B cell (primary cell): ENCODE data around the gene FSTL5. TPM values are rescaled to one million over a fixed set of nuclear protein-coding genes. Genes with fewer than 3 reads are reported as not detected.

Experiments used
- ATAC-seq: fragments of 200-7000 bp; cut with Tn5 transposase; one replicate; pipeline ENCODE4 v1.10.0; 2021; ENCODE audit warnings: low read depth, mild to moderate bottlenecking, moderate number of reproducible peaks, moderate library complexity
- CTCF ChIA-PET: fragments of 350-600 bp; sonication (Branson Sonifier 250); formaldehyde crosslinking; loops from one replicate; lab custom pipeline; 2021; ENCODE audit warnings: antibody characterized with exemption, inconsistent platforms; lab: Charles Lee
- POLR2A ChIA-PET: fragments of 350-600 bp; sonication (Branson Sonifier 250); formaldehyde crosslinking; loops from one replicate; lab custom pipeline; 2021; ENCODE audit warnings: antibody characterized with exemption; lab: Charles Lee
- DNase-seq: peaks from one replicate; pipeline ENCODE4 v3.0.0; 2013
- H2AFZ ChIP-seq: 2 replicates; pipeline ENCODE4 v1.6.1; 2012; ENCODE audit warnings: mild to moderate bottlenecking, low read depth, low read length; ENCODE audit not compliant: insufficient read depth, poor library complexity, severe bottlenecking
- H3K27ac ChIP-seq, 2 donors: 1 replicate in 1 of 2; 2 replicates in 1 of 2; pipeline ENCODE4 v1.5.1; 2012 to 2013; ENCODE audit warnings: low read length in 2 of 2, mild to moderate bottlenecking in 2 of 2, moderate library complexity in 1 of 2
- H3K27me3 ChIP-seq, 4 experiments: fragments of 200-600 bp in 1 of 4; sonication (generic) in 1 of 4; replicated peaks in 1 of 4; 1 replicate in 2 of 4; 2 replicates in 2 of 4; pipeline versions ENCODE4 v1.6.1 to v1.7.0; 2013 to 2016; ENCODE audit warnings: low read length in 3 of 4, mild to moderate bottlenecking in 2 of 4, mixed read lengths in 1 of 4, moderate library complexity in 1 of 4; ENCODE audit not compliant: insufficient read depth in 4 of 4, control insufficient read depth in 3 of 4; ENCODE audit errors: control extremely low read depth in 1 of 4
- H3K36me3 ChIP-seq, 2 experiments: replicated peaks in 1 of 2; 1 replicate in 1 of 2; 2 replicates in 1 of 2; pipeline versions ENCODE4 v1.6.1 to v1.7.1; 2013; ENCODE audit warnings: low read length in 1 of 2; ENCODE audit not compliant: insufficient read depth in 2 of 2, control insufficient read depth in 1 of 2; ENCODE audit errors: control extremely low read depth in 1 of 2, extremely low read depth in 1 of 2
- H3K4me1 ChIP-seq, 2 donors: fragments of 200-600 bp in 1 of 2; sonication (generic) in 1 of 2; 1 replicate in 1 of 2; 2 replicates in 1 of 2; pipeline versions ENCODE4 v1.5.1 to v1.6.1; 2013 to 2017; ENCODE audit warnings: low read length in 2 of 2; ENCODE audit not compliant: control insufficient read depth in 2 of 2, insufficient read depth in 2 of 2
- H3K4me2 ChIP-seq: replicated peaks from 2 replicates; pipeline ENCODE3; 2012; ENCODE audit warnings: mild to moderate bottlenecking, low read depth, low read length; ENCODE audit not compliant: poor library complexity, severe bottlenecking
- H3K4me3 ChIP-seq, 5 experiments: fragments of 200-600 bp in 1 of 5; sonication (generic) in 1 of 5; 1 replicate in 3 of 5; 2 replicates in 2 of 5; pipeline versions ENCODE4 v1.5.1 to v1.7.0; 2011 to 2016; ENCODE audit warnings: low read length in 4 of 5, mild to moderate bottlenecking in 4 of 5, low read depth in 2 of 5, control low read depth in 1 of 5, moderate library complexity in 1 of 5; ENCODE audit not compliant: insufficient read depth in 1 of 5; ENCODE audit errors: control extremely low read depth in 1 of 5, extremely low read depth in 1 of 5
- H3K79me2 ChIP-seq: fragments of 200-600 bp; sonication (generic); one replicate; pipeline ENCODE4 v1.6.0; 2016; ENCODE audit warnings: low read length; ENCODE audit not compliant: control insufficient read depth, insufficient read depth
- H3K9ac ChIP-seq: fragments of 200-600 bp; sonication (generic); 2 replicates; pipeline ENCODE4 v1.6.1; 2017; ENCODE audit warnings: mild to moderate bottlenecking, low read length, moderate library complexity
- H3K9me3 ChIP-seq, 3 donors: one replicate each; pipeline versions ENCODE4 v1.6.1 to v1.7.1; 2013; ENCODE audit warnings: low read length in 2 of 3; ENCODE audit not compliant: control insufficient read depth in 2 of 3, insufficient read depth in 1 of 3; ENCODE audit errors: control extremely low read depth in 1 of 3
- H4K20me1 ChIP-seq: 2 replicates; pipeline ENCODE4 v1.6.0; 2012; ENCODE audit warnings: mild to moderate bottlenecking, low read length; ENCODE audit not compliant: insufficient read depth, control insufficient read depth, poor library complexity, severe bottlenecking
- H3K27ac Mint-ChIP-seq: one replicate; pipeline ENCODE4 v1.8.0; 2021; ENCODE audit warnings: mixed read lengths
- H3K27me3 Mint-ChIP-seq: one replicate; pipeline ENCODE4 v1.8.0; 2021; ENCODE audit warnings: mixed read lengths
- H3K4me1 Mint-ChIP-seq: one replicate; pipeline ENCODE4 v1.8.0; 2021; ENCODE audit warnings: mixed read lengths
- H3K4me3 Mint-ChIP-seq: one replicate; pipeline ENCODE4 v1.8.0; 2021; ENCODE audit warnings: mixed read lengths
- H3K9me3 Mint-ChIP-seq: one replicate; pipeline ENCODE4 v1.8.0; 2022; ENCODE audit warnings: mixed read lengths; ENCODE audit not compliant: insufficient read depth
- EZH2 ChIP-seq: IDR thresholded peaks from 2 replicates; pipeline ENCODE4 v1.6.1; 2012; ENCODE audit warnings: borderline replicate concordance, low read depth, mild to moderate bottlenecking, moderate library complexity, low read length; ENCODE audit not compliant: insufficient read depth, poor library complexity, severe bottlenecking
- WGBS: methylation state at CpG from one replicate; pipeline ENCODE4 v1.1.5; 2013; ENCODE audit warnings: missing lambda C conversion rate; ENCODE audit not compliant: insufficient coverage; 5-methylcytosine and 5-hydroxymethylcytosine counted together
- intact Hi-C: fragments of 100-400 bp; cut with micrococcal nuclease; formaldehyde crosslinking; loops from one replicate; pipeline ENCODE4 v1.10.0; 2022
- polyA plus RNA-seq: library from polyadenylated mRNA; depleted of rRNA; stranded (reverse); fragments of >200 nt; gene quantifications from 2 replicates; pipeline ENCODE4 v1.2.3, GENCODE V29; 2012
- total RNA-seq, 2 donors: library from RNA; stranded (reverse); fragments of 120-200 nt in 1 of 2; gene quantifications; 1 replicate in 1 of 2; 2 replicates in 1 of 2; pipeline versions ENCODE4 v1.2.3 to v1.2.4, GENCODE V29; 2013 to 2022
- TF ChIP-seq, protein P1 (sequence below): fragments of 200-600 bp; IDR thresholded peaks from one replicate; pipeline ENCODE4 v1.8.0; 2022; ENCODE audit warnings: antibody characterized with exemption, mild to moderate bottlenecking

The FSTL5 gene
- total and polyA plus RNA-seq, 2 donors (not counting 1 experiment from before 2014, with no cell fraction given), result not detected

DNA sequence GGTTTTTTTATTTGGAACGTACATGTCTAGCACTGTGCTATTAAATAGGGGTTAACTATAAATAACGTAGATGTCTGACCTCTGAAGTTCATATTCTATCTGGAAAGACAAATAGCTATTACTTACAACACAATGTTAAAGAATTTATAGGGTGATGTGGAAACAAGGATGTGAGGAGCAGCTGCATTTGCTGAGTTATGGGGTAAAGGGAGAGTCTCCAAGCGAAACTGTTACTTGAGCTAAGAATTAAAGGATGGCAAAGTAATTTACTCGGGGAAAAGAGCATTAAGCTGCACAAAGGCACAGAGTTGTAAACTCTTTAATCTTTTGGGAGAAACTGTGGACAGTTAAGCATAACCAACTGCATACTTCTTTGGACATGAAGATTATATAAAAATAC is 117.7 kb downstream of the FSTL5 start:
- TF ChIP-seq EZH2, result no peak
- TF ChIP-seq, protein P1, sequence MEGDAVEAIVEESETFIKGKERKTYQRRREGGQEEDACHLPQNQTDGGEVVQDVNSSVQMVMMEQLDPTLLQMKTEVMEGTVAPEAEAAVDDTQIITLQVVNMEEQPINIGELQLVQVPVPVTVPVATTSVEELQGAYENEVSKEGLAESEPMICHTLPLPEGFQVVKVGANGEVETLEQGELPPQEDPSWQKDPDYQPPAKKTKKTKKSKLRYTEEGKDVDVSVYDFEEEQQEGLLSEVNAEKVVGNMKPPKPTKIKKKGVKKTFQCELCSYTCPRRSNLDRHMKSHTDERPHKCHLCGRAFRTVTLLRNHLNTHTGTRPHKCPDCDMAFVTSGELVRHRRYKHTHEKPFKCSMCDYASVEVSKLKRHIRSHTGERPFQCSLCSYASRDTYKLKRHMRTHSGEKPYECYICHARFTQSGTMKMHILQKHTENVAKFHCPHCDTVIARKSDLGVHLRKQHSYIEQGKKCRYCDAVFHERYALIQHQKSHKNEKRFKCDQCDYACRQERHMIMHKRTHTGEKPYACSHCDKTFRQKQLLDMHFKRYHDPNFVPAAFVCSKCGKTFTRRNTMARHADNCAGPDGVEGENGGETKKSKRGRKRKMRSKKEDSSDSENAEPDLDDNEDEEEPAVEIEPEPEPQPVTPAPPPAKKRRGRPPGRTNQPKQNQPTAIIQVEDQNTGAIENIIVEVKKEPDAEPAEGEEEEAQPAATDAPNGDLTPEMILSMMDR, result no peak
- Histone ChIP-seq H3K4me3 (no peak overlapping the region), H3K27ac (no peak overlapping the region), H2AFZ (no peak overlapping the region), H3K36me3 (no peaks in the 10 kb centered on the region), H3K9me3 (no peaks in the 10 kb centered on the region), H3K4me2 (no peak overlapping the region), H3K4me1 (no peaks in the 10 kb centered on the region), H3K9ac (no peak overlapping the region), H4K20me1 (no peaks in the 10 kb centered on the region), H3K79me2 (no peaks in the 10 kb centered on the region), H3K27me3 (no peaks in the 10 kb centered on the region)
- WGBS, result 100% methylated on average over 1 of the region's 4 CpGs
- no peak overlapping the region for H3K4me3 Mint-ChIP-seq
- POLR2A ChIA-PET, result no interaction called here
- no peak overlapping the region for H3K27ac Mint-ChIP-seq
- CTCF ChIA-PET, result no interaction called here
- no peaks in the 10 kb centered on the region for H3K27me3 Mint-ChIP-seq
- DNase-seq (no peak), ATAC-seq (no peak)
- H3K9me3 Mint-ChIP-seq, result no peaks in the 10 kb centered on the region
- no peaks in the 10 kb centered on the region for H3K4me1 Mint-ChIP-seq
- intact Hi-C loops, result no loop called here

DNA sequence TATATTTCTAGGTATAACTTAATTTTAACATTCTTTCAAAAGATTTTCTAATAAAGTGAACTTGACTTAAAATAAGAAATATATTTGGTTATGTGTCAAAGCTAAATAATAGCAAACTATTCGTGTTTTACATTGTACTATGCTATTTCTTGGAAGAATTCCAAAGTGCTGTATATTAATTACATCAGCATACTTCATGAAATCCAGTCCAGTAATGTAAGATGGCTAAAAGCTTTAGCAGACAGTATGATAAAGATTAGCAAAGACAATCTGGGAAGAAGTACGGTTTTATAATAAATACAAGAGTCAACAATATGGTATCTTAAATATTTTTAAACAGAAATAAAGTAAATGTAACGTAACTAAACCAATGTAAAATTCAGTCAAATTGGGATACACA is 125.7 kb downstream of the FSTL5 start:
- Mint-ChIP-seq H3K27me3 (no peaks in the 10 kb centered on the region), H3K9me3 (peaks cover 1% of the 10 kb centered on the region), H3K4me3 (no peak overlapping the region), H3K4me1 (no peaks in the 10 kb centered on the region), H3K27ac (no peak overlapping the region)
- no CpG with 5 or more reads among the region's 3 CpGs for WGBS
- Histone ChIP-seq H4K20me1 (no peaks in the 10 kb centered on the region), H3K27ac (no peak overlapping the region), H3K79me2 (no peaks in the 10 kb centered on the region), H3K9ac (no peak overlapping the region), H2AFZ (no peak overlapping the region), H3K4me3 (no peak overlapping the region), H3K4me1 (no peaks in the 10 kb centered on the region), H3K27me3 (no peaks in the 10 kb centered on the region), H3K4me2 (no peak overlapping the region), H3K36me3 (no peaks in the 10 kb centered on the region), H3K9me3 (no peaks in the 10 kb centered on the region)
- CTCF ChIA-PET, result no interaction called here
- DNase-seq (no peak), ATAC-seq (no peak)
- TF ChIP-seq, protein P1, result no peak
- TF ChIP-seq EZH2, result no peak
- intact Hi-C loops, result no loop called here
- POLR2A ChIA-PET, result no interaction called here
